Smooth muscle cell (in vitro differentiated cells): ENCODE results near the gene PDE3A. TPM values are rescaled to one million over a fixed set of nuclear protein-coding genes. Genes with fewer than 3 reads are reported as not detected.

Source experiments
- DNase-seq: peaks from one replicate; lab custom pipeline; 2025; ENCODE audit not compliant: unreplicated experiment; lab: John Stamatoyannopoulos, UW
- H2AFZ ChIP-seq: fragments of 200-600 bp; sonication (generic); 2 replicates; pipeline ENCODE4 v1.6.0; 2016; ENCODE audit warnings: antibody characterized with exemption, low read depth, mild to moderate bottlenecking
- H3F3A ChIP-seq: fragments of 200-600 bp; sonication (generic); 2 replicates; pipeline ENCODE4 v1.6.0; 2017; ENCODE audit warnings: antibody characterized with exemption, low read depth
- H3K27ac ChIP-seq: fragments of 200-600 bp; sonication (generic); 2 replicates; pipeline ENCODE4 v1.5.1; 2016; ENCODE audit warnings: low read depth, mild to moderate bottlenecking
- H3K27me3 ChIP-seq: fragments of 200-600 bp; sonication (generic); 2 replicates; pipeline ENCODE4 v1.6.1; 2016; ENCODE audit warnings: low read depth, mild to moderate bottlenecking
- H3K36me3 ChIP-seq: fragments of 200-600 bp; sonication (generic); 2 replicates; pipeline ENCODE4 v1.5.1; 2016; ENCODE audit warnings: low read depth
- H3K4me1 ChIP-seq: fragments of 200-600 bp; sonication (generic); 2 replicates; pipeline ENCODE4 v1.5.1; 2016; ENCODE audit warnings: low read depth
- H3K4me2 ChIP-seq: fragments of 200-600 bp; sonication (generic); 2 replicates; pipeline ENCODE4 v1.6.0; 2016; ENCODE audit warnings: mild to moderate bottlenecking
- H3K4me3 ChIP-seq: fragments of 200-600 bp; sonication (generic); 2 replicates; pipeline ENCODE4 v1.5.1; 2016; ENCODE audit warnings: mild to moderate bottlenecking
- H3K79me2 ChIP-seq: fragments of 200-600 bp; sonication (generic); 2 replicates; pipeline ENCODE4 v1.6.0; 2016; ENCODE audit warnings: low read depth, mild to moderate bottlenecking
- H3K9ac ChIP-seq: fragments of 200-600 bp; sonication (generic); 2 replicates; pipeline ENCODE4 v1.6.0; 2016; ENCODE audit warnings: low read depth
- H3K9me3 ChIP-seq: fragments of 200-600 bp; sonication (generic); replicated peaks from 2 replicates; pipeline ENCODE4 v1.5.1; 2016; ENCODE audit warnings: low read depth
- H4K20me1 ChIP-seq: fragments of 200-600 bp; sonication (generic); 2 replicates; pipeline ENCODE4 v1.6.0; 2016; ENCODE audit warnings: low read depth
- CTCF ChIP-seq: fragments of 200-600 bp; sonication (generic); IDR thresholded peaks from 2 replicates; pipeline ENCODE4 v1.5.1; 2017; ENCODE audit warnings: borderline replicate concordance, mild to moderate bottlenecking, antibody characterized with exemption; ENCODE audit not compliant: insufficient read depth, poor library complexity, severe bottlenecking
- WGBS: methylation state at CpG from one replicate; pipeline ENCODE4 v1.1.7; 2016; ENCODE audit warnings: low lambda C conversion rate; 5-methylcytosine and 5-hydroxymethylcytosine counted together
- polyA plus RNA-seq: library from polyadenylated mRNA; unstranded; fragments of >200 nt; fragmentation: Nextera tagmentation; extraction: Ambion mirVana; gene quantifications from 2 replicates; pipeline ENCODE4 v1.2.1, GENCODE V29; 2016
- total RNA-seq: library from RNA; depleted of rRNA; stranded (reverse); fragments of >200 nt; gene quantifications from 2 replicates; pipeline ENCODE4 v1.2.3, GENCODE V29; 2014

Gene PDE3A
- total and polyA plus RNA-seq, 2 experiments from 2014 or later: 1.3 to 6.1 TPM

- H3K4me1 ChIP-seq: no peaks in the 10 kb centered on the region
- no peaks in the 10 kb centered on the region for H3K27me3 ChIP-seq
- H4K20me1 ChIP-seq: no peaks in the 10 kb centered on the region
- H3K4me3 ChIP-seq: no peak overlapping the region
- TF ChIP-seq CTCF: no peak
- DNase-seq: no peak
- H3F3A ChIP-seq: no peaks in the 10 kb centered on the region
- 89% methylated on average over 1 of the region's 1 CpG for WGBS
- H3K79me2 ChIP-seq: no peaks in the 10 kb centered on the region
- no peaks in the 10 kb centered on the region for H3K9me3 ChIP-seq
- H2AFZ ChIP-seq: no peak overlapping the region
- no peak overlapping the region for H3K9ac ChIP-seq
- H3K27ac ChIP-seq: no peak overlapping the region
- no peak overlapping the region for H3K4me2 ChIP-seq
- H3K36me3 ChIP-seq: no peaks in the 10 kb centered on the region
Observed at GRCh38 chr12:20459920-20460319, 91.6 kb downstream of the PDE3A start.

GRCh38 chr12:20460956-20461355 lies 92.6 kb downstream of the PDE3A start:
- H3K9me3 ChIP-seq: no peaks in the 10 kb centered on the region
- no peak for DNase-seq
- no peak overlapping the region for H3K4me3 ChIP-seq
- no peaks in the 10 kb centered on the region for H3K79me2 ChIP-seq
- no peak overlapping the region for H3K4me2 ChIP-seq
- no peak for TF ChIP-seq CTCF
- no peak overlapping the region for H2AFZ ChIP-seq
- H3K4me1 ChIP-seq: no peaks in the 10 kb centered on the region
- H3K9ac ChIP-seq: no peak overlapping the region
- H4K20me1 ChIP-seq: no peaks in the 10 kb centered on the region
- H3F3A ChIP-seq: no peaks in the 10 kb centered on the region
- H3K36me3 ChIP-seq: no peaks in the 10 kb centered on the region
- H3K27ac ChIP-seq: no peak overlapping the region
- H3K27me3 ChIP-seq: no peaks in the 10 kb centered on the region
- 92% methylated on average over 2 of the region's 2 CpGs for WGBS

DNA sequence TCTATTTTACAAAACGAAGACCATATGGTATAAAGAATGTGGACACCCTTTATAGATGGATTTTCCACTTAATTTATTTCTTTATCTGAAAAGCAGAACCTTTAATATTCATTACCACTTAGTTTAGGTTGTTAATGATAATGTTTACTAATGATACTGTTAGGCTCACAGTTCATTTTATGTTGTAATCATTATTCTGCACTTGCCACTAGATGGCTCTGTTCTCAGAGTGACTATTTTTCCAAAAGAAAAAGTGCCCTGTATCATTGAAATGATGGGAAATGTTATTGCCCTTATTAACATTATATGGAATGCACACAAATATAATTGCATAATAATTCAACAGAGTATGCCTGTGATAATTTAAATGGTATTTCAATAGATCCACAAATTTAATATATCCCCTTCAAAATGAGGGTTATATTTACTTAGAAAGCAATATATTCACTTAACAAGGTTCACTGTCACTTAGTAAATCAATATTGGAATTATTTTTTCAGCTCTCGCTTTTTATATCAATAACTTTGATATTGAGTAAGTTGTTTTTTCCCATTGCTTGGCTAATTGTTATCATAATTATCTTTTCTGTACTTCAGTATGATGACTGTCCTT lies 95.7 kb downstream of the PDE3A start:
- H3K36me3 ChIP-seq: no peaks in the 10 kb centered on the region
- no peak overlapping the region for H3K4me3 ChIP-seq
- no peaks in the 10 kb centered on the region for H3K4me1 ChIP-seq
- no peaks in the 10 kb centered on the region for H3K27me3 ChIP-seq
- H3F3A ChIP-seq: no peaks in the 10 kb centered on the region
- no peak overlapping the region for H2AFZ ChIP-seq
- 23% methylated on average over 2 of the region's 2 CpGs for WGBS
- no peak overlapping the region for H3K4me2 ChIP-seq
- H3K27ac ChIP-seq: no peak overlapping the region
- H3K79me2 ChIP-seq: no peaks in the 10 kb centered on the region
- H3K9me3 ChIP-seq: no peaks in the 10 kb centered on the region
- no peaks in the 10 kb centered on the region for H4K20me1 ChIP-seq
- no peak overlapping the region for H3K9ac ChIP-seq
- TF ChIP-seq CTCF: peak; percentile 62
- no peak for DNase-seq

- peaks cover 4% of the 10 kb centered on the region for H3K79me2 ChIP-seq
- TF ChIP-seq CTCF: no peak
- no peak overlapping the region for H3K4me3 ChIP-seq
- H3K4me1 ChIP-seq: no peaks in the 10 kb centered on the region
- no peak overlapping the region for H2AFZ ChIP-seq
- no peak overlapping the region for H3K9ac ChIP-seq
- no peak overlapping the region for H3K27ac ChIP-seq
- no peaks in the 10 kb centered on the region for H3F3A ChIP-seq
- DNase-seq: no peak
- no peaks in the 10 kb centered on the region for H3K36me3 ChIP-seq
- H3K9me3 ChIP-seq: no peaks in the 10 kb centered on the region
- H3K27me3 ChIP-seq: no peaks in the 10 kb centered on the region
- no peaks in the 10 kb centered on the region for H4K20me1 ChIP-seq
- 92% methylated on average over 4 of the region's 4 CpGs for WGBS
- no peak overlapping the region for H3K4me2 ChIP-seq
Observed at GRCh38 chr12:20469300-20469699, 101.0 kb downstream of the PDE3A start.
